Coronary artery (tissue), 2 donors: ENCODE data around the gene CCDC50.

Source experiments
- DNase-seq: peaks from one replicate; pipeline ENCODE4 v3.0.0-alpha.2; 2017; ENCODE audit warnings: low spot score
- H3K27ac ChIP-seq, 2 donors: fragments of 200-600 bp; sonication (generic); one replicate each; pipeline ENCODE4 v1.5.1; 2016 to 2019
- H3K4me3 ChIP-seq: fragments of 200-600 bp; sonication (generic); 2 replicates; pipeline ENCODE4 v1.5.1; 2016; ENCODE audit warnings: mild to moderate bottlenecking, moderate library complexity
- CTCF ChIP-seq: fragments of 200-600 bp; sonication (generic); IDR thresholded peaks from one replicate; pipeline ENCODE4 v1.5.1; 2019; ENCODE audit warnings: antibody characterized with exemption

CCDC50 gene

GRCh38 chr3:191330530-191331048 is 1.4 kb downstream of the CCDC50 start:
- peak overlapping the region; percentile 97 for H3K4me3 ChIP-seq
- TF ChIP-seq CTCF, result no peak
- DNase-seq, result no peak
- peak overlapping the region; percentile 97 for H3K27ac ChIP-seq

GRCh38 chr3:191331388-191331787 is 2.2 kb downstream of the CCDC50 start:
- Histone ChIP-seq H3K27ac (peak overlapping the region; percentile 97), H3K4me3 (peak overlapping the region; percentile 97)
- DNase-seq, result no peak
- no peak for TF ChIP-seq CTCF

GRCh38 chr3:191333298-191333880 is 4.2 kb downstream of the CCDC50 start:
- no peak for DNase-seq
- H3K4me3 ChIP-seq, result no peak overlapping the region
- no peak overlapping the region for H3K27ac ChIP-seq
- TF ChIP-seq CTCF, result no peak

- H3K4me3 ChIP-seq, result no peak overlapping the region
- no peak overlapping the region for H3K27ac ChIP-seq
- no peak for DNase-seq
- no peak for TF ChIP-seq CTCF
These were observed 5.2 kb downstream of the CCDC50 start for GRCh38 chr3:191334346-191334893.

- no peak for DNase-seq
- Histone ChIP-seq H3K4me3 (no peak overlapping the region), H3K27ac (no peak overlapping the region)
- no peak for TF ChIP-seq CTCF
These were observed 7.6 kb downstream of the CCDC50 start for GRCh38 chr3:191336833-191337232.

- H3K4me3 ChIP-seq, result no peak overlapping the region
- TF ChIP-seq CTCF, result no peak
- DNase-seq, result no peak
- H3K27ac ChIP-seq, result peak overlapping the region in 1 of 2 donors; percentile 47
These were observed 8.9 kb downstream of the CCDC50 start for GRCh38 chr3:191338177-191338488.

GRCh38 chr3:191339316-191339917 is 10.2 kb downstream of the CCDC50 start:
- TF ChIP-seq CTCF, result no peak
- H3K27ac ChIP-seq, result no peak overlapping the region
- no peak for DNase-seq
- no peak overlapping the region for H3K4me3 ChIP-seq
